Cardiac muscle cell (in vitro differentiated cells and primary cell): ENCODE measurements around the gene BAD. TPM values are rescaled to one million over a fixed set of nuclear protein-coding genes. Genes with fewer than 3 reads are reported as not detected.
"Not testable (repeated sequence)": the region's sequence is repeated elsewhere in the genome, so short reads cannot be mapped to it uniquely, and the experiment has no call there.

Source experiments
- DNase-seq, 2 donors: peaks; one replicate each; pipeline versions ENCODE4 v3.0.0 to v3.0.0-alpha.2; 2010 to 2017; ENCODE audit warnings: low read depth in 1 of 2, low spot score in 1 of 2
- H3K27ac ChIP-seq: fragments of 200-600 bp; sonication (generic); 2 replicates; pipeline ENCODE4 v1.5.1; 2016
- H3K27me3 ChIP-seq: fragments of 200-600 bp; sonication (generic); 2 replicates; pipeline ENCODE4 v1.6.0; 2016; ENCODE audit warnings: control low read depth
- H3K36me3 ChIP-seq: fragments of 200-600 bp; sonication (generic); 2 replicates; pipeline ENCODE4 v1.5.1; 2016; ENCODE audit warnings: control low read depth
- H3K4me1 ChIP-seq: fragments of 200-600 bp; sonication (generic); 2 replicates; pipeline ENCODE4 v1.8.1; 2017; ENCODE audit warnings: low read depth, mild to moderate bottlenecking, mixed run types
- H3K4me3 ChIP-seq: fragments of 200-600 bp; sonication (generic); 2 replicates; pipeline ENCODE4 v1.5.1; 2016; ENCODE audit warnings: mild to moderate bottlenecking
- H3K9me3 ChIP-seq: fragments of 200-600 bp; sonication (generic); 2 replicates; pipeline ENCODE4 v1.5.1; 2017; ENCODE audit warnings: low read depth, mild to moderate bottlenecking, control low read depth
- polyA plus RNA-seq: library from polyadenylated mRNA; unstranded; fragments of >200 nt; fragmentation: Nextera tagmentation; extraction: Ambion mirVana; gene quantifications from 2 replicates; pipeline ENCODE4 v1.2.1, GENCODE V29; 2016
- total RNA-seq: library from RNA; depleted of rRNA; stranded (reverse); fragments of >200 nt; gene quantifications from 2 replicates; pipeline ENCODE4 v1.2.3, GENCODE V29; 2016
- TF ChIP-seq, protein P1 (sequence below): IDR thresholded peaks from 2 replicates; pipeline ENCODE4 v1.5.1; 2012; ENCODE audit warnings: low read depth, mild to moderate bottlenecking, low read length

BAD gene
- total and polyA plus RNA-seq, 2 experiments from 2014 or later, result 155 to 195 TPM

DNA sequence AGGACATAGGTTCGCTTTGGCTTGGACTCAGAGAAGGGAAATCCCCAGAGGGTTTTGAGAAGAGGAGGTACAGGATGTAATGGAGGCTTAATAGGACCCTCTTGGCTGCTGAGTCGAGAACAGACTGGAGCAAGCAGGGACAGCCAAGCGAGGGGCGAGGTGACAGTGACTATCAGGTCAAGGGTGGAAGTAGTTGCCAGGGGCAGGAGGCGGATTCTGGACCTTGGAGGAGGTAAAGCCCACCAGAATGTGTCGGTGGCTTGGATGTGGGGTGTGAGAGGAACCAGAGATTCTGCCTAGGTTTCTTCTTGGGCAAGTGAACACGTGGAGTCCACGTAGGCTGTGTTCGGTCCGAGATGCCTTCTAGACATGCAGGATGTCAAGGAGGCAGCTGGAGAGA is 28.5 kb upstream of the BAD start:
- Histone ChIP-seq H3K4me1 (no peaks in the 10 kb centered on the region), H3K9me3 (no peaks in the 10 kb centered on the region), H3K36me3 (peaks cover 5% of the 10 kb centered on the region), H3K27me3 (no peaks in the 10 kb centered on the region), H3K4me3 (no peak overlapping the region), H3K27ac (no peak overlapping the region)
- DNase-seq, result no peak
- TF ChIP-seq, protein P1, sequence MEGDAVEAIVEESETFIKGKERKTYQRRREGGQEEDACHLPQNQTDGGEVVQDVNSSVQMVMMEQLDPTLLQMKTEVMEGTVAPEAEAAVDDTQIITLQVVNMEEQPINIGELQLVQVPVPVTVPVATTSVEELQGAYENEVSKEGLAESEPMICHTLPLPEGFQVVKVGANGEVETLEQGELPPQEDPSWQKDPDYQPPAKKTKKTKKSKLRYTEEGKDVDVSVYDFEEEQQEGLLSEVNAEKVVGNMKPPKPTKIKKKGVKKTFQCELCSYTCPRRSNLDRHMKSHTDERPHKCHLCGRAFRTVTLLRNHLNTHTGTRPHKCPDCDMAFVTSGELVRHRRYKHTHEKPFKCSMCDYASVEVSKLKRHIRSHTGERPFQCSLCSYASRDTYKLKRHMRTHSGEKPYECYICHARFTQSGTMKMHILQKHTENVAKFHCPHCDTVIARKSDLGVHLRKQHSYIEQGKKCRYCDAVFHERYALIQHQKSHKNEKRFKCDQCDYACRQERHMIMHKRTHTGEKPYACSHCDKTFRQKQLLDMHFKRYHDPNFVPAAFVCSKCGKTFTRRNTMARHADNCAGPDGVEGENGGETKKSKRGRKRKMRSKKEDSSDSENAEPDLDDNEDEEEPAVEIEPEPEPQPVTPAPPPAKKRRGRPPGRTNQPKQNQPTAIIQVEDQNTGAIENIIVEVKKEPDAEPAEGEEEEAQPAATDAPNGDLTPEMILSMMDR, result no peak

DNA sequence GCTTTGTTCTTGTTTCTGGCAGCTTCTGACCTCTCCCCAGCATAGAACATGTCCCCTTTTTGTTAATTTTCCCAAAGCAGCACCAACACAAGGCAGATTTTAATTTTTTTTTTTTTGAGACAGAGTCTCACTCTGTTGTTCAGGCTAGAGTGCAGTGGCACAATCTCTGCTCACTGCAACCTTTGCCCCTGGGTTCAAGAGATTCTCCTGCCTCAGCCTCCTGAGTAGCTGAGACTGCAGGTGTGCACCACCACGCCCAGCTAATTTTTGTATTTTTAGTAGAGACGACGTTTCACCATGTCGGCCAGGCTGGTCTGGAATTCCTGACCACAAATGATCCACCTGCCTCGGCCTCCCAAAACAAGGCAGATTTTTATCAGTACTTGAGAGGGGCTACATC is 23.3 kb upstream of the BAD start:
- not testable (repeated sequence) for DNase-seq, H3K9me3 ChIP-seq, H3K27me3 ChIP-seq, H3K27ac ChIP-seq, H3K4me3 ChIP-seq, H3K36me3 ChIP-seq
- peaks cover 11% of the 10 kb centered on the region for H3K4me1 ChIP-seq

DNA sequence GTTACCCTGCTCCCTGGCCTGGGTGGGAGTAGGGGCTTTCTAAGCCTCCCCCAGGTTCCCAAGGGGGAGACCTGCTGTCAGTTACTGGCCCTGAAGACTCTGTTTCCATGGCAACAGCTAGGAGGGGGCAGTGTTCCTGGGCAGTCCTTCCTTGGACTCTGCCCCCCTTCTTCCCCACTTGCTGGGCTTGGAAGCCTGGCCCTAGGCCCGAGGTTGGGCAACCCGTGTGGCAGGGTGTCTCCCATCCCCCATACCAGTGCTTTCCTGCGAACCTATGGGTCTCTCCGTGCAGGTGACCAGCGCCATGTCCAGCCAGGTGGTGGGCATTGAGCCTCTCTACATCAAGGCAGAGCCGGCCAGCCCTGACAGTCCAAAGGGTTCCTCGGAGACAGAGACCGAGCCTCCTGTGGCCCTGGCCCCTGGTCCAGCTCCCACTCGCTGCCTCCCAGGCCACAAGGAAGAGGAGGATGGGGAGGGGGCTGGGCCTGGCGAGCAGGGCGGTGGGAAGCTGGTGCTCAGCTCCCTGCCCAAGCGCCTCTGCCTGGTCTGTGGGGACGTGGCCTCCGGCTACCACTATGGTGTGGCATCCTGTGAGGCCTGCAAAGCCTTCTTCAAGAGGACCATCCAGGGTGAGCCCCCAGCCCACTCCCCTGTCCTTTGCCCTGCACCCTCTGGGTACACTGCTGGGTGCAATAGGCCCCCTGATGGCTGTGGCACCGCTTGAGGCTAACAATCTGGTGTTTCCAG is 22.6 kb upstream of the BAD start:
- peak overlapping the region; percentile 71 for H3K4me3 ChIP-seq
- H3K27ac ChIP-seq, result peak overlapping the region; percentile 88
- peaks cover 11% of the 10 kb centered on the region for H3K4me1 ChIP-seq
- no peaks in the 10 kb centered on the region for H3K36me3 ChIP-seq
- no peaks in the 10 kb centered on the region for H3K9me3 ChIP-seq
- no peaks in the 10 kb centered on the region for H3K27me3 ChIP-seq
- DNase-seq, result peak in 1 of 2 donors; percentile 46
- TF ChIP-seq, protein P1, result no peak

DNA sequence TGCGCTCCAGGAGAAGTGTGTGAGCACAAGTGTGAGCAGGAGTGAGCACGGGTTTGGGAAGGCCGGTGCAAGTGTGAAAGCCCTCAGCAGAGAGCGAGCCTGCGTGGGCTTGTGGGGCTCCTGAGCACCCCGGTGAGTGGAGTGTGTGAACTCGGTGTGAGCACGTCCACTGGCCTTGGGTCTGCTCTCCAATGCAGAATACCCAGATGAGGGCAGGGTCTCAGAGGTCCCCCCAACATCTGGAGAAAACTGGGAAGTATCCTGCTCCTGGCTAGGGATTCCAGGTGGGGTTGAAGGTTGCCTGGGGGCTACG is 22.1 kb upstream of the BAD start:
- Histone ChIP-seq H3K9me3 (no peaks in the 10 kb centered on the region), H3K4me3 (peak overlapping the region; percentile 71), H3K27me3 (peaks cover 5% of the 10 kb centered on the region), H3K27ac (peak overlapping the region; percentile 88), H3K4me1 (peaks cover 11% of the 10 kb centered on the region), H3K36me3 (no peaks in the 10 kb centered on the region)
- no peak for DNase-seq
- TF ChIP-seq, protein P1, result no peak

DNA sequence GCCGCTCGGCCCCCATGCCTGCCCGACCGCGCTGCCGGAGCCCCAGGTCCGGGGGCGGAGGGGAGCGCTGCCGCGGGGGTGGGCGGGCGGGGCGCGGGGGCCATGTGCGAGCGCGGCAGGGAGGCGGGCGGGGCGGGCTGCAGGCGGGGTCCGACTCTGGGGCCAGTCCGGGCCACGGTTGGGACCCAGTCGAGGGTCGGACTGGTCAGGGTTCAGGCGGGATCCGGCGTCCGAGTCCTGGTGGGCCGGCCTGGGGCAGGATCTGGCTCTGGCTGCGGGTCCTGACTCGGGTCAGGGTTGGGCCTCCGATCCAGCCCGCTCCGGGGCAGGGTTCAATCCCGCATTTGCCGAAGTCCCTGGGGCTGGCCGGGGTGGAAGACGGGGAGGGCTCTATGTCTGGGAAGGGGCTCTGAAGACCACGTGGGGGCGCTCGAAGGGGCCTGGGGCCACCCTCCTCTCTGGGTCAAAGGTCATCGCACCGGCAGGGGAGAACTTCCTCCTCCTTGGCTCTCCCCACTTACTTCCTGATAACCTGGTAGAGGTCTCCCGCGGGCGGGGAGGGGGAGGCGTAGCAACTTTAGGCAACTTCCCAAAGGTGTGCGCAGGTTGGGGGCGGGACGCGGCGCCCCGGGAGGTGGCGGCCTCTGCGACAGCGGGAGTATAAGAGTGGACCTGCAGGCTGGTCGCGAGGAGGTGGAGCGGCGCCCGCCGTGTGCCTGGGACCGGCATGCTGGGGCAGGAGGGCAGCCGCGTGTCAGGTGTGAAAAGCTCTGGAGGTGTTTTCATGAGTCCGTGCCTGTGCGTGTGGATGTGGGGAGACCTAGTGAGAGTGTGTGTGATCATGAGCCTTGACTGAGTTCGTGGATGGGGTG is 21.5 kb upstream of the BAD start:
- Histone ChIP-seq H3K27ac (peak overlapping the region; percentile 88), H3K4me3 (peak overlapping the region; percentile 71), H3K9me3 (no peaks in the 10 kb centered on the region), H3K27me3 (peaks cover 11% of the 10 kb centered on the region), H3K36me3 (no peaks in the 10 kb centered on the region), H3K4me1 (peaks cover 11% of the 10 kb centered on the region)
- TF ChIP-seq, protein P1, result peak; percentile 27
- DNase-seq, result peak; percentile 42 to 64
